Ishikawa (cell line): ENCODE measurements around the gene FAM124B.

Experiments used
- CEBPB ChIP-seq: IDR thresholded peaks from 2 replicates; pipeline ENCODE4 v1.6.1; 2012
- CREB1 ChIP-seq: IDR thresholded peaks from 2 replicates; pipeline ENCODE4 v1.6.1; 2012; ENCODE audit warnings: low read depth
- EGR1 ChIP-seq: IDR thresholded peaks from 2 replicates; pipeline ENCODE4 v1.6.1; 2012
- EP300 ChIP-seq: IDR thresholded peaks from 2 replicates; pipeline ENCODE4 v1.6.1; 2012; ENCODE audit warnings: borderline replicate concordance
- FOXM1 ChIP-seq: IDR thresholded peaks from 2 replicates; pipeline ENCODE4 v1.6.1; 2012; ENCODE audit warnings: low read depth, borderline replicate concordance
- MAX ChIP-seq: IDR thresholded peaks from 2 replicates; pipeline ENCODE4 v1.6.1; 2012
- NFIC ChIP-seq: IDR thresholded peaks from 2 replicates; pipeline ENCODE4 v1.6.1; 2012
- RAD21 ChIP-seq: IDR thresholded peaks from 2 replicates; pipeline ENCODE4 v1.6.1; 2012; ENCODE audit warnings: low read depth
- TAF1 ChIP-seq: IDR thresholded peaks from 2 replicates; pipeline ENCODE4 v1.6.1; 2012; ENCODE audit warnings: low read depth, mild to moderate bottlenecking
- TCF12 ChIP-seq: IDR thresholded peaks from 2 replicates; pipeline ENCODE4 v1.6.1; 2012; ENCODE audit warnings: low read depth
- TEAD4 ChIP-seq: IDR thresholded peaks from 2 replicates; pipeline ENCODE4 v1.6.1; 2012
- YY1 ChIP-seq: IDR thresholded peaks from 2 replicates; pipeline ENCODE4 v1.6.1; 2012; ENCODE audit warnings: low read depth
- ZBTB7A ChIP-seq: IDR thresholded peaks from 2 replicates; pipeline ENCODE4 v1.6.1; 2012; ENCODE audit warnings: low read depth
- TF ChIP-seq, protein P1 (sequence below): IDR thresholded peaks from 2 replicates; pipeline ENCODE4 v1.6.1; 2012; ENCODE audit warnings: low read depth, mild to moderate bottlenecking
- TF ChIP-seq, protein P2 (sequence below): IDR thresholded peaks from 2 replicates; pipeline ENCODE4 v1.6.1; 2012

The FAM124B gene

DNA sequence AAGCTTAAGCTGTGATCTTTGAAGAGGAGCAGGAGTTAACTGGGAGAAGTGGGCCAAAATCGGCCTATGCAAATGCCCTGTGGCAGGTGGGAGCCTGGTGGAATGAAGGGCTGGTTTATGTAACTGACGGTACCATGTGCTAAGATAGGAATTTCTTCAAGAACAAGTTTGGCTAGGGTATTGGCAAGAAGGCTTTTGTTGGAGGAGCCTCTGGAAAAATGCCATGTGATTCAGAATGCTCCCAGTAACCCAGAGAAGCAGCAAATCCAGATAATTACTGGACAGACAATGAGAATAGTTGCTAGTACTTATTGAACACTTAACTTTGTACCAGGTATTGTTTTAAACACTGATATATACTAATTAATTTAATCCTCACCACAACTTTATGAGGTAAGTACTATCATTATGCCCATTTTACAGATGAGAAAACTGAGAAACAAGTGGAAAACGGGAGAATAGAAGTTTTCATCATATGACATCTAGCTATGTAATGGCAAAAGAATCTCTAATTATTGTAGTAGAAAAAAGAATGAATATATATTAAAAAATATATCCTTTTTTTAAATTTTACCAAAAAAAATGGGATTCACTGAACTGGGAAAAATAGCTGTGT is 9.1 kb upstream of the FAM124B start:
- no peak for TF ChIP-seq RAD21
- no peak for TF ChIP-seq YY1
- no peak for TF ChIP-seq TCF12
- TF ChIP-seq ZBTB7A, result no peak
- no peak for TF ChIP-seq EP300
- TF ChIP-seq CREB1, result no peak
- no peak for TF ChIP-seq NFIC
- TF ChIP-seq TAF1, result no peak
- TF ChIP-seq, protein P1, sequence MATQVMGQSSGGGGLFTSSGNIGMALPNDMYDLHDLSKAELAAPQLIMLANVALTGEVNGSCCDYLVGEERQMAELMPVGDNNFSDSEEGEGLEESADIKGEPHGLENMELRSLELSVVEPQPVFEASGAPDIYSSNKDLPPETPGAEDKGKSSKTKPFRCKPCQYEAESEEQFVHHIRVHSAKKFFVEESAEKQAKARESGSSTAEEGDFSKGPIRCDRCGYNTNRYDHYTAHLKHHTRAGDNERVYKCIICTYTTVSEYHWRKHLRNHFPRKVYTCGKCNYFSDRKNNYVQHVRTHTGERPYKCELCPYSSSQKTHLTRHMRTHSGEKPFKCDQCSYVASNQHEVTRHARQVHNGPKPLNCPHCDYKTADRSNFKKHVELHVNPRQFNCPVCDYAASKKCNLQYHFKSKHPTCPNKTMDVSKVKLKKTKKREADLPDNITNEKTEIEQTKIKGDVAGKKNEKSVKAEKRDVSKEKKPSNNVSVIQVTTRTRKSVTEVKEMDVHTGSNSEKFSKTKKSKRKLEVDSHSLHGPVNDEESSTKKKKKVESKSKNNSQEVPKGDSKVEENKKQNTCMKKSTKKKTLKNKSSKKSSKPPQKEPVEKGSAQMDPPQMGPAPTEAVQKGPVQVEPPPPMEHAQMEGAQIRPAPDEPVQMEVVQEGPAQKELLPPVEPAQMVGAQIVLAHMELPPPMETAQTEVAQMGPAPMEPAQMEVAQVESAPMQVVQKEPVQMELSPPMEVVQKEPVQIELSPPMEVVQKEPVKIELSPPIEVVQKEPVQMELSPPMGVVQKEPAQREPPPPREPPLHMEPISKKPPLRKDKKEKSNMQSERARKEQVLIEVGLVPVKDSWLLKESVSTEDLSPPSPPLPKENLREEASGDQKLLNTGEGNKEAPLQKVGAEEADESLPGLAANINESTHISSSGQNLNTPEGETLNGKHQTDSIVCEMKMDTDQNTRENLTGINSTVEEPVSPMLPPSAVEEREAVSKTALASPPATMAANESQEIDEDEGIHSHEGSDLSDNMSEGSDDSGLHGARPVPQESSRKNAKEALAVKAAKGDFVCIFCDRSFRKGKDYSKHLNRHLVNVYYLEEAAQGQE, result no peak
- TF ChIP-seq MAX, result no peak
- TF ChIP-seq, protein P2, sequence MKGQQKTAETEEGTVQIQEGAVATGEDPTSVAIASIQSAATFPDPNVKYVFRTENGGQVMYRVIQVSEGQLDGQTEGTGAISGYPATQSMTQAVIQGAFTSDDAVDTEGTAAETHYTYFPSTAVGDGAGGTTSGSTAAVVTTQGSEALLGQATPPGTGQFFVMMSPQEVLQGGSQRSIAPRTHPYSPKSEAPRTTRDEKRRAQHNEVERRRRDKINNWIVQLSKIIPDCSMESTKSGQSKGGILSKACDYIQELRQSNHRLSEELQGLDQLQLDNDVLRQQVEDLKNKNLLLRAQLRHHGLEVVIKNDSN, result no peak
- TF ChIP-seq FOXM1, result no peak
- TF ChIP-seq EGR1, result no peak
- no peak for TF ChIP-seq TEAD4
- TF ChIP-seq CEBPB, result no peak

DNA sequence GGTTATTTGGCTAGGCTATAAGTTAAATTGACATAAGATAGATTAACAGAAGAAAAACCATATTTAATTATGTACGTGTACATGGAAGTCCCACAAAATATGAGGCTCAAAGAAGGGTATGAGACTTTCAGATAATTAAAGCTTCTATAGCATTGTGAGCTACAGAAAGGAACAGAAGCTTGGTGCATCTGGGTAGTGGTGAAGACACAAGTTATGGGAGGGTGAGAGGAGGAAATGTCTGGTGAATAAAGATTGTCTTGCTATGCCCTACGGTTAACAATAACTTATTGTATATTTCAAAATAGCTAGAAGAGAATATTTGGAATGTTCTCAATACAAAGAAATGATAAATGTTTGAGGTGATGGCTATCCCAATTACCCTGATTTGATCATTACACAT is 6.8 kb upstream of the FAM124B start:
- no peak for TF ChIP-seq YY1
- no peak for TF ChIP-seq EP300
- TF ChIP-seq EGR1, result no peak
- TF ChIP-seq FOXM1, result no peak
- TF ChIP-seq, protein P1, result no peak
- TF ChIP-seq MAX, result no peak
- TF ChIP-seq TAF1, result no peak
- no peak for TF ChIP-seq RAD21
- TF ChIP-seq ZBTB7A, result no peak
- no peak for TF ChIP-seq CREB1
- no peak for TF ChIP-seq NFIC
- no peak for TF ChIP-seq CEBPB
- no peak for TF ChIP-seq TCF12
- TF ChIP-seq, protein P2, result no peak
- no peak for TF ChIP-seq TEAD4

GRCh38 chr2:224407241-224407701 is 5.4 kb upstream of the FAM124B start:
- TF ChIP-seq MAX, result no peak
- TF ChIP-seq FOXM1, result no peak
- TF ChIP-seq TEAD4, result no peak
- TF ChIP-seq CREB1, result no peak
- TF ChIP-seq YY1, result no peak
- TF ChIP-seq, protein P1, result no peak
- no peak for TF ChIP-seq RAD21
- no peak for TF ChIP-seq ZBTB7A
- TF ChIP-seq EGR1, result no peak
- no peak for TF ChIP-seq TCF12

DNA sequence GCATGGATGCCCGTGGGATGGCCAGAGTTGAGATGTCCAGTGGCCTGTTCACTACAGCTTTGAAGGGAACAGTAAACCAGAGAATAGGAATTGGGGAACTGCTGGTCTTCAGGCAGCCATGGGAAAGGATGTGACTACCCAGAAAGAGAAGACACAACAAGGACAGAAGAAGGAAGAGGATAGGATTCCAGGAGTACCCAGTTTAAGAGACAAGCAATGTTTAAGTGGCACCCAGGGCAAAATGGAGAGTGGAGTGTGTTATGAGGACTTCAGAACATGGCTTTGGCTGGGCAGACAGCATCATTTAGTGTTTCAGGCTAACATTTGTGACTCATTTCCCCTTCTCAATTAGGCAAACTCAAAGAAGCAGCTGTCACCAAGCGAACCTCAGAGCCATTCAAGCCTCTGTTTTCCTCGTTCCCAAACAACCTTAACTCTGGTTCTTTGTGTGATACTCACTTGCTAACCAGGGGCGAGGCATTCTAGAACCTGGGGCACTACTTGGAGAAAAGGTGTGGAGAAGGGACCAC is 4.0 kb upstream of the FAM124B start:
- TF ChIP-seq TCF12 (no peak), EP300 (no peak), NFIC (no peak), CREB1 (no peak), MAX (no peak), FOXM1 (no peak), ZBTB7A (no peak)
- TF ChIP-seq, protein P1, result no peak
